GM10847 (cell line): ENCODE results near the gene MAPK1.

Experiments used
- POLR2A ChIP-seq: IDR thresholded peaks from 2 replicates; pipeline ENCODE4 v1.6.1; 2011; ENCODE audit not compliant: insufficient read length; ENCODE audit errors: extremely low read depth

MAPK1 gene

DNA sequence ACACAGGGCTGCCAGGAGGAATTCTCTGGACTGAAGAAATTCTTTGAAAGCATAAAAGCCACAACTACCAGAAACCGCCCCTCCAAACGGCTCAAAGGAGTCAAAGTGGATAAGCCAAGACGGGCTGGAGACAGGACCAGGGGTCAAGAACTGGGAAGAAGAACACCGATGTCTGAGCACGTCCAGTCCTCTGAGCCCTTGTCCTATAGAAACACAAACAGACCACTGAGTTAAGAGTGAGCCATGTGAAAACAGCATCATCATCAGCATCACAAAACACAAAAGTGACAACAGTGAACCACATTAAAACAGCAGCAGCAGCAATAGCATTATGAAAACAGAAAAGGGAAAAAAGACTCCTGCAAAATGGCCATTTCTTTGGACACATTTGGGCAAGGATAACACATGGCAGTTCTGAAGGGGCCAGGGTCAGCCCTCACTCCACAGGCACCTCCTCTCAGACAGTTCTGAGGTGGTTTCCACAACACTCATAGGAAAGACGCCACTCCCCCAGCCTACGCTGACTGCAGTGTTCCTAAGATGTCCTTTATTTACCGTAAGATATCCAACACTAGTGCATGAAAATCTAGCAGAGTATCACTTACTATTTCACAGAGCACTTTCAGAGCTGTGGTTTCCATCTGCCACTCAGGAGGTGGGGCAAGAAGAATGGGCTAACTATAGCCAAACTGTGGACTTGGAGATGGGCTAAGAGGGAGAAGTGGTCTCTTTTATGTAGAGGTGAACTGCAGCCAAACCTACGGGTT lies 103.2 kb downstream of the MAPK1 start:
- TF ChIP-seq POLR2A = no peak

DNA sequence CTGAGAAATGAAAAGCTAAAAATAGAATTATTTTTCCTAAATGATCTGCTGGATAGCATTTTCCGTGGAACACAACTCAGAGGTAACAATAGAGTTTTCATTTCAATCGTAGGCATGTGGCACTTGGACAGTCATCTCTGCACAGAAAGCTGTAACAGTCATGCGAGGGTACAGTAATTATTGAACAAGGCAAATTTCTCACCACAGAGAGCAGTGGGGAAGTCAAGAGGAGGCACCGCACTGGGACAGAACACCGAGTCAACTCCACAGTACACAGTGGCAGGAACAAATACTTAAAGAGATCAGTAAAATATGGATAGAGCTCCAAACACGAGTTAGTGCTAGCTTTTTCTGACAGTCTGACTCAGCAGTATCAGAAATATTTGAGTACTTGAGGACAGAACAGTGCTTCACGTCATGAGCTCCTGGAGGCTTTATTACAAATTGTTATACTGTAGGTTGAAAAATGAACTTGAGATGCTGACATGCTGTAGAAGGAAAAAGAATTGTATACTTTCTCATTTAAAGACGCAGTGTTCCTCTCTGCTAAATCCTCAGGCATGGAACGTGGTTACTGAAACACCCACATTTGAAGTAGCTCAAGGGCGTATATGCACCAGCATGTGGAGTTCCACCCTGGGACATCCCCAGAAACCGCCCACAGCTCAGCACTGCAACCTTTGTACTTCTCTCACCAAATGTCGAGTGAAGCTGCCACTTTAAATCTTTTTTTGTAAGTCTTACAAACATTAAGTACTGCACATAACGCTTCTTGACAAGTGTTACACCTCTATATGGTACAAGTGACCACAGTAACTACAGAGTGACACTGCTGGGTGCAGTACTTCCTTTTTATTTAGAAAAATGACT lies 104.5 kb downstream of the MAPK1 start:
- no peak for TF ChIP-seq POLR2A

DNA sequence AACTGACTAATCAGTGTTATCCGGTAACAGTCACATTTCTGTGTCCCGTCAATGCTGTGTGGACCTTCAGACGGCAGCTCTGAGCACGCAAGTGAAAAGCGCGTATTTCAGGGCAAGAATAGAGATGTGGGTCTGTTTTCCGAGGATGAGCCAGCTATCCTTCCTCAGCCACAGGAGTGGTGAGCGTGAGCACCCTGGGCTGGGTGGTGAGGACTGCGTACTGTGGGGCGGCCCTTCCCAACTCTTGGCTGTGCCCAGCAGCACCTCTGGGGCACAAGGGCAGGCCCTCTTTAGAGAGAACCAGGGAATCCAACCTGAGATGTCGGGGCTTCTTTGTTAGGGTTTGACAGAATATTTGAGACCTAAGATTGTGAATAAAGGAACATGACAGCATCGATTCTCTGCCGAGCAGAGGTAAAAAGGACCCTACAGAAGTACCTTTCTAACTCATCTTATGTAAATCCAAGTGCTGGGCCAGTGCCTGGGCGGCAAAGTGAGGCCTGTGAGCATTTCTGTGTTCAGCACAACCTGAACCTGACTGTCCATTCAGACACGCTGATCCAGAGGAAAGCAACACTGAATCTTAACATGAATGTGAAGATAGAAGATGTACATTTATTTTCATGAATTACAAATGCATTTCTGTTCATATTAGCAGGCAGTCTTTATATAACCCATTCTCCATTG lies 105.3 kb downstream of the MAPK1 start:
- TF ChIP-seq POLR2A = no peak

DNA sequence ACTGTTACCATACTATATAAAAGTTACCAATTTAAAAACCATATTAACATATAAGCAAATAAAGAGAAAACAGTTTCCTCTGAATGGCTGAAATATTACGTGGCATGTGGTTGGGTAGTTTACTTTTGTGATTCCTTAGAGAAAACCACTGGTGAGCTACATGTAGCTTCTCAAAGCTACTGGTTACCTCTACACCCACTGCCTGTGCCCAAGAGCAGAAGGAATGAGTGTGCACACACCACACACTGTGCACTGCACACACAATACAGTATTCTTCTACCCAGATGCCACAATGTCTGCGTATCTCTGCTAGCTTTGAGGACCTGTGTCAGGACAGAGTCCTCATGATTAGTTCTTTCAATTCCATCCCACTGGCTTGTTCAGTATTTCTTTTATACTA lies 106.4 kb downstream of the MAPK1 start:
- no peak for TF ChIP-seq POLR2A

DNA sequence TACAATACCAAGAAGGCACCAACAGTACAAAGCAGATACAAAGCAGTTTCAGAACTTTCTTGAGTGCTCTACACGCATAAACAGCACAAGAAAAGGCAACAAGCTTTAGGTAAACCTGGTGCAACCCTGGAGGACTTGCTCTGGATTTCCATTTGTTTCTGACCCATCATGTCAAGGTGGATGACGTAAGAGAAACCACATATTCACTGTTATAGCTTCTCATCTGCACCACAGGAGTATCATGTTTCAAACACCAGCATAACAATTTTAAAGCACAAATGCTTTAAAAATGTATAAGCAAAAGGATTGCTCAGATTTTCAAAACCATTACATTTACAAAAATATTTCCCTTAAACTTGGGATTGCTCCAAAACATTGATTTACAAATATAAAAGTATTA lies 106.8 kb downstream of the MAPK1 start:
- TF ChIP-seq POLR2A = no peak

DNA sequence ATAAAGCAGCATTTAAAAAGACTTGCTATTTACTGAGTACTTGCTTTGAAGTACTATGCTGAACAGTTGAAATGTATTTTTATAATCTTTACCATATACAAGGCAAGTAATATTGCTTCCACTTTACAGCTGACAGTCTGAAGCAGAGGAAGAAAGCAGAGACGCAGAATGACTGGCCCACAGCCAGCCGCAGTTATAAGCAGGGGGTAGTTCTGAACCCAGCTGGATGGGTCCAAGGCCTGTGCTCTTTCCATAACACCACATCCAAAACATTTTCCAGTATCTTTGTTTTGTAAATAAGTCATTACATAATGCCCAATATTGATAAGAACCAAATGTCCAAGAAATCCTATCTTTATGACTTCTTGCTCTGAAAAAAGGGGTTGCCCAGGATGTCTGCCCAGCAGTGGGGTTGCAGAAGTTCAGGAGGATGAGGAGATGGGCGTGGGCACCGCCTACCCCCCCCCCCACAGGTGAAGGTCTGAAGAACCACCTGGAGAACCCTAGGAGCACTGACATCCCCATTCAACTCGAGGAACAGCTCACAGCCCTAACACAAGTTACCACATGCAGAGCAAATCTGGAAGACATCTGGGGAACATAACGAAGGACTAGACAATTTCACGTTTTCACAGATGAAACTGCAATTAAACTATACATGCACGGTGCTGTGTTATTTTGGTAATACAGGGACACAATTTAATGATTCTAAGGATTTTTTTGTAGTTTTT lies 107.6 kb downstream of the MAPK1 start:
- TF ChIP-seq POLR2A = no peak

DNA sequence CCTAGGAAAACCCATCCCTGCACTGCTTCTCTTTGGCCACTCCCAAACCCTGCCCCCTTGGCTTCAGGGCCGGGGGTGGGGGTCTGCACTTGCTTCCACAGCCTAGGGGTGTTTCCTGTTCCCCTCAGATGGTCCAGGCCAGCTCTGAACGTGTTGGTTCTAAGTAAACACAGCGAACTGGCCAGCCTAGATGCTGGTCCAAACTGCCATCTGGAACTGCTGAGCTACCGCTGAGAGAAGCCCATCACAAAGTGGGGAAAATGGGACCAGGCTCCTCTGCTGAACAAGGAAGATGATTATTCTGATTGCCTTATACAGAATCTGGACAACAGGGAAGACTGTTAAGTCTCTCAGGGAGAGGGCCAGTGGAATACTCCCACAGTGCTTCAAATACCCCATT lies 108.4 kb downstream of the MAPK1 start:
- no peak for TF ChIP-seq POLR2A

DNA sequence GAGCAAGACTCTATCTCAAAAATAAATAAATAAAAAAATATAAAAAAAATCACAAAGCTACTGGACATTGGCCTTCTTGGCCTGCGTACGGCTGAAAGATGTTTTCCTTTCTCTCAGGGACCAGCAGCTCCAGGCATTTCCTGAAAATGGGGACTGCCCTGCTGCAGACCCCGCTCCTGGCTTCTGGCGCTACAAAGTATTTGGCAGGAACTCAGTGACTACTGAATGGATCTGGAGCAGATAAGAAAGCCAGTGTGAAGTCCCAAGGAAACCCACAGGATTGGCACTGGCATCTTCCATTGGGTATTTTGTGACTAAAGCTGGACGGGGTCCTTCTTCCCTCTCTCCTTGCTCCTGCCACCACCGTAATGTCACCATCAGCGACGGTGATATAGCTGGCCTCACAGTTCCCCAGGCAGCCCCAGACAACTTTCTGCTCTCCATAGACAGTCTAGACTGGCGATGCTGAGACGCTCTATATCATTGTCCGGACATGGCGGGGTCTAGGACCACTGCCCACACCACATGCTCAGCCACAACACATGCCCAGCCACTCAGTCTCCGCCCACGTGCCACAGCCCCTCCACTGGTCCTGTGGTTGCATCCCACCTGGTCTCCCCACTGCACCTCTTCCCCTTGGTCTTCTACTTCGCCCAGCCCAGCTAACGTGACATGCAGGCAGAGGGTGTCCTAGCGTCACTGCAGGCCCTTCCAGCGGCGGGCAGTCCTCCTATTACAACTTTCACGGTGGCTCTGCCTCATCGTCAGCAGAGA lies 109.2 kb downstream of the MAPK1 start:
- no peak for TF ChIP-seq POLR2A

DNA sequence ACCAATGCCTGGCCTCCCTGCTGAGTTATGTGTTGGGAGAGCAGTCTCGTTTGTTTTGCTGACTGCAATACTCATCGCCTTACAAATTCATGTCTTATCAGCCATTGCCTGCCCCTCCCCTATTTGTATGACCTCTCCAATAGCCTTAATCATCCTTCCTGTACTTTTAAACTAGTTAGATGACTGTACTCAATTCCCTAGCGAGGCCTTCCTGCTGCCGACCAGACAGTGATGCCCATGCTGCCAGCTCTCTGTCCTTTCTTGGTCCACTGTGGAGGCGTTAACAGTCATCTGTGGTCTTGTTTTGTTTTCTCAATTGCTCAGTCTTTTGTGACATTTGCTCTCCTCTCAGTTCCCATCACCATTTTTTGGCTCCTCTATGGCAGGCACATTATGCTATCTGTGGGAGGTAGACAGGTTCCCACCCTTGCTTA lies 111.6 kb downstream of the MAPK1 start:
- TF ChIP-seq POLR2A = no peak

DNA sequence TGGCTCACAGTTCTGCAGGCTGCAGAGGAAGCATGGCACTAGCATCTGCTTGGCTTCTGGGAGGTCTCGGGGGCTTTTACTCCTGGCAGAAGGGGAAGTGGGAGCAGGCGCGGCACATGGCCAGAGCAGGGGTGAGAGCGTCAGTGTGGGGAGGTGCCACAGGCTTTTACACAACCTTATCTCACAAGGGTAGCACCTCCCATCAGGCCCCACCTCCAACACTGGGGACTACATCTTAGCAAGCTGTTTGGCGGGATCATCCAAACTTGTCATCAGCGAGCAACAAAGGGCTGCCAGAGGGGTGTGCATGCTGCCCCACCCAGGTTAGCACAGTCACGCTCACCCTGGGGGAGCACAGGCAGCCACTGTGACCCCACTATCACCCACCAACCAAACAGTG lies 112.9 kb downstream of the MAPK1 start:
- TF ChIP-seq POLR2A = no peak

DNA sequence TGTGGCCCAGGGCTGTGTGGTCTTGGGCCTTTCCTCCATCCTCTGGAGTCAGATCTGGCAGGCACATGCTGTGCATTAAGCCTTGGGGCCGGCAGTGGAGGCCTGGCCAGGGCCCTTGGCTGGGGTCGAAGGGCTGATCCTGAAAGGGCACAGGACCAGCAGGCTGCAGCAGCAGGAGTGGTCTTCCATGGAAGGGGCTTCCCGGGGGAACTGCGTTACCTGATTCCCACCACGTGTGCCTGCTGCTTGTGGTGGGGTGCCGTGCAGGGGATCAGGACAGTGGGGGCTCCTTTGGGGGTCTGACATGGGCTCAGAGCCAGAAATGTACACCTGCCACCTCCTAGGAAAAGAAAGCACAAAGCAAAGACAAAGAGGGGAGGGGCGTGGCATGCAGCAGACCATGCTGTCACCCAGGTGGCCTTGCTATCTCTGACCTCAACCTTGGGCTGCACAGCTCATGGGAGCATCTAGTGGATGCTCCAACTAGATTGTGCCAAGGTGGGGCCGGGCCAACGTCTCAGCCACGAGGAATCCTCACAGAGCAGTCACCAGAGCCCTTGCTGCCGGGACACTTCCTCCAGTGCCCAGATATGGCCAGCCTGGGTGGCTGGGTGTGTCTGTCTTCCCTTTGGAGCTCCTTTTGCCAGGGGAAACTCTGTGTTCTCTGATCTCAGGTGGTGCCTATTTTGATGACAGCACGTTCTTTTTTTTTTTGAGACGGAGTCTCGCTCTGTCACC lies 113.9 kb downstream of the MAPK1 start:
- no peak for TF ChIP-seq POLR2A

DNA sequence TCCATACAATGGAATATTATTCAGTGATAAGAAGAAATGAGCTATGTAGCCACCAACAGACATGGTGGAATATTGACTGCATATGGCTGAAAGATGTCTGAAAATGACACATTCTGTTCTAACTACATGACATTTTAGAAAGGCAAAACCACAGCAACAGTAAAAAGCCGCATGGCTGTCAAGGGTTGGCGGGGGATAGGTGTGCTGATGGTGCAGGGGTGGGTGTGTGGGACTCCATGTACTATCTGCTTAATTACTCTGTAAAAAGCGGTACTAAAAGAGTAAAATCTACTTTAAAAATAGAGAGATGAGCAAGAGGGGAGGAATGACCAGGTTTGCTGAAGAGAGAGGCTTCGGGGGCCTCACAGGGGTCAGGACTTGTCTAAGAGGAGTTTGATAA lies 115.2 kb downstream of the MAPK1 start:
- TF ChIP-seq POLR2A = no peak

DNA sequence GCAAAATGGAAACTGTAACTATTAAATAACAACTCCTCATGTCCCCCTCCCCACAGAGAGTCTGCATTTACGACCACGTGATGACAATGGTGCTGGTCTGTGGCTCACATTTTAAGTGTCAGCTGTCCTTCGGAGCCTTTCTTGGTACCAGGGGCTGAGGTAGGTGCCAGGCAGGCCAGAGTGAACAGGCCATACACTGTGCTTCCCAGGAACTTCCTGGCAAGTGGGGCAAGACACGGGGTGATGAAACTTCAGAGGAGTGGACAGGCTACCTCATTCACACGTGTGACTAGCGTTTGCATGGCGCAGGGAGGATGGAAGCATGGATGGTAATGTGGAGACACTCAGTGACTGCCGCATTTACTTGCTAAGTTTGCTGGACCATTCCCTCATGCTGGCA lies 121.5 kb downstream of the MAPK1 start:
- no peak for TF ChIP-seq POLR2A

DNA sequence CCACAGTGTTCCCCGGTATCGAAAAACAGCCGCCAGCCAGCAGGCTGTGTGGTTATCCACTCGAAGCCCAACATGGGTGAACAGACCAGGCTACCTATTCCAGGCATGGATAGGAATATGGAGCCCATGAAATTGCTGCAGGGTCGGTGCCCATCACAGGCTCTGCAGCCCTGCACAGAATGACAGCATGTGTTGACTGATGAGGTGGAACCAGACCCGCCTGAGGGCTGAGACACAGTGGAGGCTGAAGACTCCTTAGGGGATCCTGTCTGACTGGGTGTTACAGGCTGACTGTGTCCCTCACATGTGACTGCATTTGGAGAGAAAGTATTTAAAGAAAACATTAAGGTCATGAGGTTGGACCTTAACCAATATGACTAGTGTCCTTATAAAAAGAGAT lies 125.7 kb downstream of the MAPK1 start:
- TF ChIP-seq POLR2A = no peak
